Ishikawa (cell line): ENCODE measurements around the gene PTPRD.

Experiments used
- CEBPB ChIP-seq: IDR thresholded peaks from 2 replicates; pipeline ENCODE4 v1.6.1; 2012
- CREB1 ChIP-seq: IDR thresholded peaks from 2 replicates; pipeline ENCODE4 v1.6.1; 2012; ENCODE audit warnings: low read depth
- EGR1 ChIP-seq: IDR thresholded peaks from 2 replicates; pipeline ENCODE4 v1.6.1; 2012
- MAX ChIP-seq: IDR thresholded peaks from 2 replicates; pipeline ENCODE4 v1.6.1; 2012
- REST ChIP-seq: IDR thresholded peaks from 2 replicates; pipeline ENCODE4 v1.6.1; 2012; ENCODE audit warnings: low read depth, mild to moderate bottlenecking

GRCh38 chr9:8600914-8601680 lies 2011.7 kb downstream of the PTPRD start:
- no peak for TF ChIP-seq MAX
- TF ChIP-seq REST, result no peak
- no peak for TF ChIP-seq EGR1
- no peak for TF ChIP-seq CREB1
- no peak for TF ChIP-seq CEBPB
